A673 (cell line): ENCODE data around the gene OVCH2. TPM values are rescaled to one million over a fixed set of nuclear protein-coding genes. Genes with fewer than 3 reads are reported as not detected.
A peak's percentile ranks its signal among the peaks of the same experiment; 100 is the strongest.

Experiments used
- BruUV-seq: library from RNA; stranded (reverse); fragments of 400-500 nt; replicated peaks from 2 replicates; lab custom pipeline; 2021; lab: Mats Ljungman, UMichigan
- CTCF ChIA-PET: fragments of 300-600 bp; sonication (Branson Sonifier 250); formaldehyde crosslinking; loops from one replicate; lab custom pipeline; 2022; ENCODE audit warnings: antibody characterized with exemption; lab: Charles Lee
- POLR2A ChIA-PET: fragments of 300-600 bp; sonication (Branson Sonifier 250); formaldehyde crosslinking; loops from one replicate; lab custom pipeline; 2022; ENCODE audit warnings: antibody characterized with exemption; ENCODE audit not compliant: low non-redundant PET; lab: Charles Lee
- DNase-seq: peaks from one replicate; pipeline ENCODE4 v3.0.0-alpha.2; 2015; ENCODE audit warnings: low spot score
- H3K27ac ChIP-seq: fragments of 200-600 bp; sonication (generic); 2 replicates; pipeline ENCODE4 v1.5.1; 2016; ENCODE audit warnings: mixed run types, low read depth, mild to moderate bottlenecking, mixed read lengths, antibody characterized with exemption, low read length; ENCODE audit not compliant: poor library complexity, severe bottlenecking
- H3K27me3 ChIP-seq: fragments of 200-600 bp; sonication (generic); replicated peaks from 2 replicates; pipeline ENCODE4 v1.6.1; 2017; ENCODE audit warnings: mixed run types, low read depth, mild to moderate bottlenecking, mixed read lengths, antibody characterized with exemption, low read length; ENCODE audit not compliant: insufficient read depth, poor library complexity
- H3K36me3 ChIP-seq: fragments of 200-600 bp; sonication (generic); 2 replicates; pipeline ENCODE4 v1.6.1; 2016; ENCODE audit warnings: mixed run types, mild to moderate bottlenecking, mixed read lengths, antibody characterized with exemption, low read length; ENCODE audit not compliant: insufficient read depth, poor library complexity, severe bottlenecking
- H3K4me1 ChIP-seq: fragments of 200-600 bp; sonication (generic); 2 replicates; pipeline ENCODE4 v1.6.1; 2017; ENCODE audit warnings: mixed run types, mild to moderate bottlenecking, mixed read lengths, antibody characterized with exemption, low read length; ENCODE audit not compliant: insufficient read depth, poor library complexity, severe bottlenecking
- H3K4me3 ChIP-seq: fragments of 200-600 bp; sonication (generic); 2 replicates; pipeline ENCODE4 v1.5.1; 2016; ENCODE audit warnings: low read depth, mixed run types, mild to moderate bottlenecking, mixed read lengths, low read length; ENCODE audit not compliant: poor library complexity, severe bottlenecking
- H3K9me3 ChIP-seq: fragments of 200-600 bp; sonication (generic); 2 replicates; pipeline ENCODE4 v1.6.1; 2016; ENCODE audit warnings: mixed run types, low read depth, mild to moderate bottlenecking, mixed read lengths, antibody characterized with exemption, low read length; ENCODE audit not compliant: poor library complexity, severe bottlenecking
- CTCF ChIP-seq: fragments of 300-800, 200-600 bp; sonication (generic); conservative IDR thresholded peaks from 2 replicates; pipeline ENCODE4 v1.5.1; 2017; ENCODE audit warnings: low read depth, mild to moderate bottlenecking, antibody characterized with exemption, low read length, moderate library complexity, mixed read lengths
- EZH2 ChIP-seq: fragments of 200-600 bp; sonication (generic); IDR thresholded peaks from 2 replicates; pipeline ENCODE4 v1.6.1; 2017; ENCODE audit warnings: borderline replicate concordance, low read depth, mild to moderate bottlenecking, mixed read lengths, antibody characterized with exemption, low read length; ENCODE audit not compliant: poor library complexity, severe bottlenecking
- intact Hi-C: fragments of 100-400 bp; cut with micrococcal nuclease; formaldehyde crosslinking; loops from one replicate; pipeline ENCODE4 v1.10.0; 2022; ENCODE audit not compliant: unreplicated experiment
- total RNA-seq: library from RNA; stranded (reverse); gene quantifications from 2 replicates; pipeline ENCODE4 v1.2.3, GENCODE V29; 2021

OVCH2 gene
- total RNA-seq, 1 experiment from 2014 or later, result not detected

DNA sequence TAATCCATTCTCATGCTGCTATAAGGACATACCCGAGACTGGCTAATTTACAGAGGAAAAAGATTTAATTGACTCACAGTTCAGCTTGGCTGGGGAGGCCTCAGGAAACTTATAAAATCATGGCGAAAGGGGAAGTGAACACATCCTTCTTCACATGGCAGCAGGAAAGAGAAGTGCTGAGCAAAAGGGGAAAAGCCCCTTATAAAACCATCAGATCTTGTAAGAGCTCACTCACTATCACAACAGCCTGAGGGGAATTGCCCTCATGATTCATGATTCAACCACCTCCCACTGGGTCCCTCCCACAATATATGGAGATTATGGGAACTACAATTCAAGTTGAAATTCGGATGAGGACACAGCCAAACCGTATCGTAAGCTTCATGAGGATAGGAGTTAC, 29.2 kb downstream of the OVCH2 start:
- Histone ChIP-seq H3K9me3 (no peaks in the 10 kb centered on the region), H3K4me1 (peaks cover 4% of the 10 kb centered on the region), H3K4me3 (no peak overlapping the region), H3K27me3 (peaks cover 22% of the 10 kb centered on the region), H3K36me3 (no peaks in the 10 kb centered on the region), H3K27ac (peak overlapping the region; percentile 47)
- no TSS peak for BruUV-seq
- ChIA-PET CTCF (interaction anchor here (0.6 to 0.9 kb wide), 2 partner anchors 17 kb away, joined by 7 to 21 read pairs; no protein-coding TSS in a partner anchor), POLR2A (no interaction called here)
- TF ChIP-seq EZH2 (no peak), CTCF (no peak)
- peak; percentile 73 for DNase-seq
- intact Hi-C loops, result no loop called here

- Histone ChIP-seq H3K27ac (no peak overlapping the region), H3K36me3 (no peaks in the 10 kb centered on the region), H3K9me3 (no peaks in the 10 kb centered on the region), H3K4me1 (peaks cover 4% of the 10 kb centered on the region), H3K4me3 (no peak overlapping the region), H3K27me3 (peaks cover 22% of the 10 kb centered on the region)
- TF ChIP-seq EZH2 (no peak), CTCF (no peak)
- BruUV-seq, result no TSS peak
- intact Hi-C loops, result no loop called here
- ChIA-PET CTCF (no interaction called here), POLR2A (no interaction called here)
- no peak for DNase-seq
Measured at GRCh38 chr11:7675631-7676030, 30.6 kb downstream of the OVCH2 start.

- CTCF ChIA-PET, result no interaction called here
- Histone ChIP-seq H3K27ac (no peak overlapping the region), H3K9me3 (no peaks in the 10 kb centered on the region), H3K4me3 (peak overlapping the region; percentile 17), H3K27me3 (peaks cover 22% of the 10 kb centered on the region), H3K4me1 (peaks cover 3% of the 10 kb centered on the region), H3K36me3 (no peaks in the 10 kb centered on the region)
- no TSS peak for BruUV-seq
- intact Hi-C loops, result loop anchor here (5.0 kb wide), 1 partner anchor 1287 kb away; no protein-coding TSS in a partner anchor
- TF ChIP-seq CTCF (no peak), EZH2 (peak; percentile 73)
- DNase-seq, result no peak
- POLR2A ChIA-PET, result no interaction called here
Measured at GRCh38 chr11:7673724-7674434, 32.4 kb downstream of the OVCH2 start.
